ENCODE measurements around the gene RFX2.
"Not testable (repeated sequence)": the region's sequence is repeated elsewhere in the genome, so short reads cannot be mapped to it uniquely, and the experiment has no call there.

Gene RFX2

DNA sequence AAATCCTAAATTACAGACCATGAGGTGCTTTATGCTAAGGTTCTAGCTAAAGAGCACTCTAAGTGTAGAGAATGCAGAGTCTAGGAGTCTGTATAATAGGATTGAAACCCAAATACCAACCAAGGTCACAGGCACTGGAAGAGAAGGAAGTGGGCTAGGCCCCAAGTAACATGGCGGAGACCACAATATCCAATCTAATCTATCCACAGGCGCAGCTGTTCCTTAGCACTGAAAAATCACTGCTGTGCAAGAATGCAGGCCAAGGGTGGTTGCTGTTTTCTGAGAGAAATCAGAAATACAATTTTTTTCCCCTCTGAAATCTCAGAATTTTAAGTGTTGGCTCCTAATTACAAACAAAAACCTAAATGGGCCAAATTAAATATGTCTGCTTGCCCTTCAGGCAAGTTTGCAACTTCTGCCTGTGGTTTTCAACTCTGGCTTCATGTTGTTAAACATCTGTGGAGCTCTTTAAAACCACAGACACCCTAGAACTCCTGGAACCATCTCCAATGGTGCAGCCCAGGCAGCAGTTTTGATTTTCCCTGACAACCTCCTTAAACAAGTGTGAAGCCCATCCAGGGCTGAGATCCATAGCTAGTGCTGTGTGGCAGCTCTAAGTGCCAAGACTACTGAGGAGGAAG, 138.5 kb downstream of the RFX2 start:
- no peak for DNase-seq (ENCODE audit: low read depth)

GRCh38 chr19:5969476-5969875, 140.8 kb downstream of the RFX2 start:
- no peak for DNase-seq (ENCODE audit: low read depth)

GRCh38 chr19:5968431-5969373, 141.6 kb downstream of the RFX2 start:
- DNase-seq (ENCODE audit: low read depth), result no peak

- DNase-seq (ENCODE audit: low read depth), result peak; percentile 84
These were observed 142.3 kb downstream of the RFX2 start for GRCh38 chr19:5967994-5968430.

DNA sequence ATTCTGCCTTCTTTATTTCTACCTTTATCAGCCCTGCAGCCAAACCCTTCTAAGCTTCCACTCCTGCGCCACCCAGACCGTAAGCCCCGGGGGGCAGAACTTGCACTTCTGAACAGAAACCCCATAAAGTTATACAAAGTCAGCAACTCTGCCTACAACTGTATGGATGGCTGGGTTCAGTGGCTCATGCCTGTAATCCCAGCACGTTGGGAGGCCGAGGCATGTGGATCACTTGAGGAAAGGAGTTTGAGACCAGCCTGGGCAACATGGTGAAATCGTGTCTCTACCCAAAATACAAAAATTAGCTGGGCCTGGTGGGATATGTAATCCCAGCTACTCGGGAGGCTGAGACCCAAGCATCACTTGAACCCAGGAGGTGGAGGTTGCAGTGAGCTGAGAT, 142.7 kb downstream of the RFX2 start:
- no peak for DNase-seq (ENCODE audit: low read depth)

DNA sequence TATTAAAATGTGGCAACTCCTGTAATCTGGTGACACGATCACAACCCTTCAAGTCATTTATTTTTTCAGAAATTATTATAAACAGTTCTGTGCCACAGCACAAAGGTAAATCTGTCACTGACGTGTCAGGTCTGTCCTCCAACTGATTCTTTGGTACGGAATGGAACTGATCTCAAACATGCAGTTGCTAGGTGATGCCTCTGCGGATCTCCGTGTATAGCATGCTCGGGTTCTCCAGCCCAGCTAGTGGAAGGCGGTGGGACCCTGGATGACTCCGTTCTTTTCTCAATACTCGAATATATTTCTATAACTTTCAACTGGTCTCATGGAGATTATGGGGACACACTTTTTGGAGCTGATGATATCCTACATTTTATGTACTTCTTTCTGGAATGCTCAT, 143.4 kb downstream of the RFX2 start:
- no peak for DNase-seq (ENCODE audit: low read depth)

GRCh38 chr19:5966215-5966614, 144.1 kb downstream of the RFX2 start:
- no peak for DNase-seq (ENCODE audit: low read depth)

- no peak for DNase-seq (ENCODE audit: low read depth)
These were observed 145.3 kb downstream of the RFX2 start for GRCh38 chr19:5964816-5965565.

GRCh38 chr19:5963855-5964254, 146.4 kb downstream of the RFX2 start:
- no peak for DNase-seq (ENCODE audit: low read depth)

GRCh38 chr19:5963259-5963658, 147.0 kb downstream of the RFX2 start:
- not testable (repeated sequence) for DNase-seq (ENCODE audit: low read depth)

- peak; percentile 23 for DNase-seq (ENCODE audit: low read depth)
These were observed 148.0 kb downstream of the RFX2 start for GRCh38 chr19:5961969-5962945.

- DNase-seq (ENCODE audit: low read depth), result not testable (repeated sequence)
These were observed 148.7 kb downstream of the RFX2 start for GRCh38 chr19:5961641-5961968.

- no peak for DNase-seq (ENCODE audit: low read depth)
These were observed 150.0 kb downstream of the RFX2 start for GRCh38 chr19:5960005-5961001.

GRCh38 chr19:5959260-5960004, 150.9 kb downstream of the RFX2 start:
- DNase-seq (ENCODE audit: low read depth), result no peak

DNA sequence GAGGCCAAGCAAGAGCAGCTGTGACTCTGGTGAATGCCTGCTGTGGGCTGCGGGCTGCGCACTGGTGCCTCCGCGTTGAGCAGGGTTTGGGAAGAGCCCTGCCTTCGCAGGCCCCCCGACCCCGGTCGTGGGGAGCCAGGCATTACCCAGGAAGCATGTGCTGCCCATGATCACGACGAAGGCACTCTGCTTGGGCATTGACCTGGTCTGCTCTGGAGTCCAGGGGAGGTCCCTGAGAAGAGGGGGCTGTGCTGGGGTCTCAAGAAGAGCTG, 151.5 kb downstream of the RFX2 start:
- DNase-seq (ENCODE audit: low read depth), result no peak

DNA sequence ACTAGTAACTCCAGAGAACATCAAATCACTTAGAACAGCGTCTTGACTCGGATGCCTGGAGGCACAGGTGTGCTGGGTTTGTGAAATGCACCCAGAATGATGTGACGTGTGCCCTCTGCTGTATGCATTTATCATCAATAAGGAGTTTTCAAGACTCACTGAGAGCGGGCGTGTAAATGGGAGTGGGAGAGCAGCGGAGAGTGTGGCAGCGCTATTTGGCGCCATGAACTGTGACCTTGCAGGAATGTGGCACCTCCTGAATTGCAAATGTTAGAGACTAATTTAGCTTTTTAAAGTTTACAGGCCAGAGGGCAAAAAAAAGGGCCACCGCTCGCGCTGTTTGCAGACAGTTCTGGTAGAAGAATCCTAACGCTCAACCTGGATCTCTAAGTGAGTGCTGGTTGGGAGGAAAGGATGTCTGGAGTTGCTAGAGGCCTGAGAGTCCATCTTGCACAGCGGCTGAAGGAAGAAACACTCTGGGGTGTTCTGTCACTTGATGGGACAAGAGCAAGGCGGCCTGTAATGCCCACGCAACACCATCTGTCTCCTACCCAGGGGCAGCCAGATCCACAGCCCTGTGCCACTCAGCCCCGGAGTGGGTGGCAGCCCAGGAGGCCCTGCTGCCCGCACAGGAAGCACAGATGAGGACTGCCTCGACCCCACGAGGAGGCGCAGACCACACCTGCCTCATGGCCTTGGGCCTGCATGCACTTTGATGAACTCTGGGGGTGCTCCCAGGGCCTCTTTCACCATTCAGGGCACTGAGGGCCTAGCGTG, 152.0 kb downstream of the RFX2 start:
- DNase-seq (ENCODE audit: low read depth), result no peak

GRCh38 chr19:5957170-5957569, 153.1 kb downstream of the RFX2 start:
- peak; percentile 55 for DNase-seq (ENCODE audit: low read depth)

- DNase-seq (ENCODE audit: low read depth), result no peak
These were observed 153.6 kb downstream of the RFX2 start for GRCh38 chr19:5956728-5957127.

DNA sequence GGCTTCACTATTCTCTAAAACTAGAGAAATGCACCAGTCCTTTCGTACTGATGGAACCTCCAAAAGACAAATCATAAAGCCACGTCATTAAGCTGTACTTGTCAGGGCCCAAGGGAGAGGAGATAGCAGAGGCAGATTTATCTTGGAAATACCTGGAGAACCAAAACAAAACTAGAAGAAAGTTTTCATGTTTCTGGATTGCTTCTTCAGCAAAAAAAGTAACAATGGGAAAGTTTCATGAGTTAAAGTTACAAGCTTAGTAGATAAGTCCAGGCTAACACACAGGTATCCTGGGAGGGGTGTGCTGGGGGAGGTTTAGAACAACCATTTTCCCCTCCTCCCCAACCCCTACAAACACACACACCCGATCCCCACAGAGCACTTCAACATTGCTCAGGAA, 154.0 kb downstream of the RFX2 start:
- no peak for DNase-seq (ENCODE audit: low read depth)
